T-helper 2 cell treated with Interferon-gamma antibody and Interleukin-4, amounts not matched to agents 5 μg/mL and 100 μg/mL, for 36 hours (primary cell): Measurements from ENCODE around the gene NGLY1.

Experiments used
- DNase-seq: peaks from one replicate; pipeline ENCODE4 v3.0.0; 2021; ENCODE audit warnings: low spot score
- H3K27ac Mint-ChIP-seq: one replicate; pipeline ENCODE4 v1.8.0; 2021; ENCODE audit warnings: mild to moderate bottlenecking, mixed read lengths
- H3K27me3 Mint-ChIP-seq: one replicate; pipeline ENCODE4 v1.8.0; 2021; ENCODE audit warnings: low read depth, mixed read lengths
- H3K36me3 Mint-ChIP-seq: one replicate; pipeline ENCODE4 v1.8.0; 2021; ENCODE audit warnings: low read depth, mixed read lengths
- H3K4me1 Mint-ChIP-seq: one replicate; pipeline ENCODE4 v1.8.0; 2021; ENCODE audit warnings: low read depth, mixed read lengths
- H3K4me3 Mint-ChIP-seq: one replicate; pipeline ENCODE4 v1.8.0; 2022; ENCODE audit warnings: mild to moderate bottlenecking, moderate library complexity, mixed read lengths
- H3K9me3 Mint-ChIP-seq: one replicate; pipeline ENCODE4 v1.8.0; 2021; ENCODE audit warnings: mixed read lengths

The NGLY1 gene

GRCh38 chr3:25782938-25783660, at the start of gene NGLY1:
NGLY1 (minus strand) TSS chr3:25783443; CDS start chr3:25783390, 53 bp downstream.
- peak within 1 kb of the TSS; percentile 86 for H3K27ac Mint-ChIP-seq
- peaks cover 15% of the 10 kb centered on the region for H3K36me3 Mint-ChIP-seq
- peak; percentile 86 for DNase-seq
- peaks cover 43% of the 10 kb centered on the region for H3K4me1 Mint-ChIP-seq
- H3K4me3 Mint-ChIP-seq: peak within 1 kb of the TSS; percentile 88
- H3K27me3 Mint-ChIP-seq: no peaks in the 10 kb centered on the region
- no peaks in the 10 kb centered on the region for H3K9me3 Mint-ChIP-seq

GRCh38 chr3:25831578-25831977, 48.3 kb upstream of the NGLY1 start:
- Mint-ChIP-seq H3K4me3 (no peak overlapping the region), H3K27ac (no peak overlapping the region), H3K36me3 (no peaks in the 10 kb centered on the region), H3K4me1 (peaks cover 3% of the 10 kb centered on the region), H3K27me3 (peaks cover 34% of the 10 kb centered on the region), H3K9me3 (no peaks in the 10 kb centered on the region)
- no peak for DNase-seq

GRCh38 chr3:25830373-25831280, 47.4 kb upstream of the NGLY1 start:
- peaks cover 10% of the 10 kb centered on the region for H3K4me1 Mint-ChIP-seq
- no peak overlapping the region for H3K4me3 Mint-ChIP-seq
- H3K27ac Mint-ChIP-seq: no peak overlapping the region
- no peaks in the 10 kb centered on the region for H3K36me3 Mint-ChIP-seq
- DNase-seq: no peak
- no peaks in the 10 kb centered on the region for H3K9me3 Mint-ChIP-seq
- H3K27me3 Mint-ChIP-seq: peaks cover 34% of the 10 kb centered on the region

GRCh38 chr3:25826510-25826909, 43.3 kb upstream of the NGLY1 start:
- Mint-ChIP-seq H3K36me3 (no peaks in the 10 kb centered on the region), H3K4me1 (peaks cover 10% of the 10 kb centered on the region), H3K27me3 (peaks cover 26% of the 10 kb centered on the region), H3K4me3 (no peak overlapping the region), H3K9me3 (no peaks in the 10 kb centered on the region), H3K27ac (no peak overlapping the region)
- no peak for DNase-seq

GRCh38 chr3:25823314-25823713, 40.1 kb upstream of the NGLY1 start:
- no peak overlapping the region for H3K27ac Mint-ChIP-seq
- peaks cover 16% of the 10 kb centered on the region for H3K27me3 Mint-ChIP-seq
- peaks cover 9% of the 10 kb centered on the region for H3K4me1 Mint-ChIP-seq
- DNase-seq: no peak
- H3K36me3 Mint-ChIP-seq: no peaks in the 10 kb centered on the region
- H3K4me3 Mint-ChIP-seq: no peak overlapping the region
- H3K9me3 Mint-ChIP-seq: no peaks in the 10 kb centered on the region

GRCh38 chr3:25821746-25822573, 38.7 kb upstream of the NGLY1 start:
- H3K9me3 Mint-ChIP-seq: no peaks in the 10 kb centered on the region

GRCh38 chr3:25820816-25821486, 37.7 kb upstream of the NGLY1 start:
- peaks cover 10% of the 10 kb centered on the region for H3K4me1 Mint-ChIP-seq
- H3K27ac Mint-ChIP-seq: no peak overlapping the region
- no peaks in the 10 kb centered on the region for H3K9me3 Mint-ChIP-seq
- H3K4me3 Mint-ChIP-seq: no peak overlapping the region
- H3K36me3 Mint-ChIP-seq: no peaks in the 10 kb centered on the region
- H3K27me3 Mint-ChIP-seq: peaks cover 11% of the 10 kb centered on the region
- no peak for DNase-seq

More at GRCh38 chr3:25821746-25822573, 38.7 kb upstream of the NGLY1 start:
- no peak overlapping the region for H3K27ac Mint-ChIP-seq
- DNase-seq: no peak
- no peaks in the 10 kb centered on the region for H3K36me3 Mint-ChIP-seq
- no peak overlapping the region for H3K4me3 Mint-ChIP-seq
- peaks cover 12% of the 10 kb centered on the region for H3K4me1 Mint-ChIP-seq
- H3K27me3 Mint-ChIP-seq: peaks cover 11% of the 10 kb centered on the region

- Mint-ChIP-seq H3K27ac (no peak overlapping the region), H3K36me3 (no peaks in the 10 kb centered on the region), H3K9me3 (no peaks in the 10 kb centered on the region), H3K27me3 (peaks cover 11% of the 10 kb centered on the region), H3K4me3 (no peak overlapping the region), H3K4me1 (peaks cover 7% of the 10 kb centered on the region)
- DNase-seq: no peak
These were observed 37.1 kb upstream of the NGLY1 start for GRCh38 chr3:25820366-25820765.

GRCh38 chr3:25818335-25818734, 35.1 kb upstream of the NGLY1 start:
- H3K36me3 Mint-ChIP-seq: no peaks in the 10 kb centered on the region
- no peaks in the 10 kb centered on the region for H3K9me3 Mint-ChIP-seq
- H3K4me3 Mint-ChIP-seq: no peak overlapping the region
- H3K27me3 Mint-ChIP-seq: peaks cover 17% of the 10 kb centered on the region
- H3K4me1 Mint-ChIP-seq: peaks cover 7% of the 10 kb centered on the region
- H3K27ac Mint-ChIP-seq: no peak overlapping the region
- no peak for DNase-seq

GRCh38 chr3:25817638-25818037, 34.4 kb upstream of the NGLY1 start:
- Mint-ChIP-seq H3K9me3 (no peaks in the 10 kb centered on the region), H3K36me3 (no peaks in the 10 kb centered on the region), H3K27ac (no peak overlapping the region), H3K4me3 (no peak overlapping the region), H3K27me3 (peaks cover 15% of the 10 kb centered on the region), H3K4me1 (peaks cover 7% of the 10 kb centered on the region)
- DNase-seq: no peak

GRCh38 chr3:25817107-25817506, 33.9 kb upstream of the NGLY1 start:
- H3K27me3 Mint-ChIP-seq: peaks cover 18% of the 10 kb centered on the region
- no peak for DNase-seq

GRCh38 chr3:25812644-25813043, 29.4 kb upstream of the NGLY1 start:
- Mint-ChIP-seq H3K36me3 (no peaks in the 10 kb centered on the region), H3K27ac (no peak overlapping the region), H3K4me1 (peaks cover 7% of the 10 kb centered on the region), H3K27me3 (peaks cover 25% of the 10 kb centered on the region), H3K9me3 (no peaks in the 10 kb centered on the region), H3K4me3 (no peak overlapping the region)
- no peak for DNase-seq

More at GRCh38 chr3:25817107-25817506, 33.9 kb upstream of the NGLY1 start:
- peaks cover 7% of the 10 kb centered on the region for H3K4me1 Mint-ChIP-seq
- no peaks in the 10 kb centered on the region for H3K36me3 Mint-ChIP-seq
- peak overlapping the region; percentile 4 for H3K4me3 Mint-ChIP-seq
- H3K27ac Mint-ChIP-seq: no peak overlapping the region
- H3K9me3 Mint-ChIP-seq: no peaks in the 10 kb centered on the region

GRCh38 chr3:25804676-25805075, 21.4 kb upstream of the NGLY1 start:
- Mint-ChIP-seq H3K4me3 (no peak overlapping the region), H3K4me1 (no peaks in the 10 kb centered on the region), H3K27me3 (peaks cover 10% of the 10 kb centered on the region), H3K9me3 (no peaks in the 10 kb centered on the region), H3K27ac (no peak overlapping the region), H3K36me3 (no peaks in the 10 kb centered on the region)
- no peak for DNase-seq
